Mucosa of rectum (tissue), 2 donors: ENCODE measurements around the gene ACD.
A peak's percentile ranks its signal among the peaks of the same experiment; 100 is the strongest.

Experiments used
- H3K27ac ChIP-seq, 2 donors: one replicate each; pipeline ENCODE4 v1.7.0; 2013; ENCODE audit warnings: inconsistent platforms in 2 of 2, low read depth in 2 of 2, low read length in 2 of 2
- H3K27me3 ChIP-seq, 2 donors: one replicate each; pipeline ENCODE4 v1.7.0; 2013; ENCODE audit warnings: low read length in 2 of 2; ENCODE audit not compliant: control insufficient read depth in 2 of 2, insufficient read depth in 2 of 2
- H3K36me3 ChIP-seq, 2 donors: one replicate each; pipeline ENCODE4 v1.7.0; 2013; ENCODE audit warnings: low read length in 2 of 2; ENCODE audit not compliant: control insufficient read depth in 2 of 2, insufficient read depth in 2 of 2
- H3K4me1 ChIP-seq, 2 donors: one replicate each; pipeline ENCODE4 v1.7.0; 2013; ENCODE audit warnings: low read length in 2 of 2, mild to moderate bottlenecking in 1 of 2; ENCODE audit not compliant: control insufficient read depth in 2 of 2, insufficient read depth in 2 of 2
- H3K4me3 ChIP-seq, 2 donors: one replicate each; pipeline ENCODE4 v1.7.0; 2013; ENCODE audit warnings: low read length in 2 of 2
- H3K9ac ChIP-seq, 2 donors: one replicate each; pipeline ENCODE4 v1.7.0; 2013; ENCODE audit warnings: low read length in 2 of 2, low read depth in 1 of 2, mild to moderate bottlenecking in 1 of 2
- H3K9me3 ChIP-seq, 2 donors: one replicate each; pipeline ENCODE4 v1.7.0; 2013; ENCODE audit warnings: low read length in 2 of 2; ENCODE audit not compliant: control insufficient read depth in 2 of 2
- donor health status: healthy.
- donor health status: Normal muscosa, but diverticular disease.

ACD gene

GRCh38 chr16:67648764-67649407, 11.2 kb downstream of the ACD start:
- Histone ChIP-seq H3K9ac (no peak overlapping the region), H3K9me3 (no peaks in the 10 kb centered on the region), H3K4me3 (no peak overlapping the region), H3K4me1 (peaks cover 0 to 3% of the 10 kb centered on the region in 2 donors), H3K27me3 (peaks cover 15 to 50% of the 10 kb centered on the region in 2 donors), H3K27ac (no peak overlapping the region), H3K36me3 (peaks cover 0 to 3% of the 10 kb centered on the region in 2 donors)

GRCh38 chr16:67648088-67648763, 11.8 kb downstream of the ACD start:
- peaks cover 13 to 44% of the 10 kb centered on the region in 2 donors for H3K27me3 ChIP-seq
- no peaks in the 10 kb centered on the region for H3K9me3 ChIP-seq
- peaks cover 0 to 3% of the 10 kb centered on the region in 2 donors for H3K36me3 ChIP-seq
- peaks cover 0 to 2% of the 10 kb centered on the region in 2 donors for H3K4me1 ChIP-seq
- no peak overlapping the region for H3K27ac ChIP-seq
- no peak overlapping the region for H3K9ac ChIP-seq
- H3K4me3 ChIP-seq: no peak overlapping the region

GRCh38 chr16:67647681-67648080, 12.4 kb downstream of the ACD start:
- no peaks in the 10 kb centered on the region for H3K4me1 ChIP-seq
- H3K4me3 ChIP-seq: no peak overlapping the region
- H3K9ac ChIP-seq: no peak overlapping the region
- H3K27me3 ChIP-seq: peaks cover 13 to 43% of the 10 kb centered on the region in 2 donors
- H3K9me3 ChIP-seq: no peaks in the 10 kb centered on the region
- no peak overlapping the region for H3K27ac ChIP-seq
- peaks cover 0 to 3% of the 10 kb centered on the region in 2 donors for H3K36me3 ChIP-seq

GRCh38 chr16:67647111-67647651, 12.9 kb downstream of the ACD start:
- Histone ChIP-seq H3K36me3 (peaks cover 0 to 2% of the 10 kb centered on the region in 2 donors), H3K27me3 (peaks cover 13 to 39% of the 10 kb centered on the region in 2 donors), H3K4me1 (no peaks in the 10 kb centered on the region), H3K27ac (no peak overlapping the region), H3K4me3 (no peak overlapping the region), H3K9ac (no peak overlapping the region), H3K9me3 (no peaks in the 10 kb centered on the region)

GRCh38 chr16:67645397-67646121, 14.5 kb downstream of the ACD start:
- H3K27ac ChIP-seq: no peak overlapping the region
- H3K36me3 ChIP-seq: no peaks in the 10 kb centered on the region
- peak overlapping the region; percentile 31 to 52 for H3K4me3 ChIP-seq
- peak overlapping the region; percentile 41 to 49 for H3K9ac ChIP-seq
- no peaks in the 10 kb centered on the region for H3K9me3 ChIP-seq
- H3K27me3 ChIP-seq: peaks cover 12 to 27% of the 10 kb centered on the region in 2 donors
- H3K4me1 ChIP-seq: no peaks in the 10 kb centered on the region

GRCh38 chr16:67644038-67644437, 16.0 kb downstream of the ACD start:
- no peaks in the 10 kb centered on the region for H3K4me1 ChIP-seq
- peaks cover 1 to 2% of the 10 kb centered on the region in 2 donors for H3K36me3 ChIP-seq
- H3K9ac ChIP-seq: no peak overlapping the region
- no peaks in the 10 kb centered on the region for H3K9me3 ChIP-seq
- no peak overlapping the region for H3K4me3 ChIP-seq
- peaks cover 6 to 13% of the 10 kb centered on the region in 2 donors for H3K27me3 ChIP-seq
- no peak overlapping the region for H3K27ac ChIP-seq

- H3K9me3 ChIP-seq: no peaks in the 10 kb centered on the region
- no peak overlapping the region for H3K27ac ChIP-seq
- no peaks in the 10 kb centered on the region for H3K4me1 ChIP-seq
- H3K4me3 ChIP-seq: no peak overlapping the region
- no peak overlapping the region for H3K9ac ChIP-seq
- peaks cover 2 to 6% of the 10 kb centered on the region in 2 donors for H3K27me3 ChIP-seq
- H3K36me3 ChIP-seq: peaks cover 19 to 21% of the 10 kb centered on the region in 2 donors
These were observed 18.0 kb downstream of the ACD start for GRCh38 chr16:67641779-67642708.

- Histone ChIP-seq H3K36me3 (peaks cover 31 to 43% of the 10 kb centered on the region in 2 donors), H3K27me3 (no peaks in the 10 kb centered on the region), H3K9me3 (no peaks in the 10 kb centered on the region), H3K27ac (no peak overlapping the region), H3K4me1 (no peaks in the 10 kb centered on the region), H3K9ac (no peak overlapping the region), H3K4me3 (no peak overlapping the region)
These were observed 22.4 kb downstream of the ACD start for GRCh38 chr16:67637625-67638024.

- Histone ChIP-seq H3K36me3 (peaks cover 35 to 52% of the 10 kb centered on the region in 2 donors), H3K27me3 (no peaks in the 10 kb centered on the region), H3K4me3 (no peak overlapping the region), H3K4me1 (no peaks in the 10 kb centered on the region), H3K9ac (no peak overlapping the region), H3K9me3 (no peaks in the 10 kb centered on the region), H3K27ac (no peak overlapping the region)
These were observed 23.3 kb downstream of the ACD start for GRCh38 chr16:67636713-67637112.
